Glutamatergic neuron (in vitro differentiated cells): ENCODE measurements around the gene KRAS. TPM values are rescaled to one million over a fixed set of nuclear protein-coding genes. Genes with fewer than 3 reads are reported as not detected.

Source experiments
- DNase-seq: peaks from one replicate; pipeline ENCODE4 v3.0.0; 2022
- H3K27ac Mint-ChIP-seq: one replicate; pipeline ENCODE4 v1.8.0; 2020; ENCODE audit warnings: mild to moderate bottlenecking, mixed read lengths, inconsistent platforms; ENCODE audit not compliant: unreplicated experiment
- H3K27me3 Mint-ChIP-seq: one replicate; pipeline ENCODE4 v1.8.0; 2020; ENCODE audit warnings: mild to moderate bottlenecking, moderate library complexity, mixed read lengths, inconsistent platforms; ENCODE audit not compliant: unreplicated experiment
- H3K36me3 Mint-ChIP-seq: one replicate; pipeline ENCODE4 v1.8.0; 2020; ENCODE audit warnings: mild to moderate bottlenecking, mixed read lengths, inconsistent platforms; ENCODE audit not compliant: unreplicated experiment
- H3K4me1 Mint-ChIP-seq: one replicate; pipeline ENCODE4 v1.8.0; 2020; ENCODE audit warnings: mild to moderate bottlenecking, low read depth, mixed read lengths, inconsistent platforms; ENCODE audit not compliant: unreplicated experiment
- H3K4me3 Mint-ChIP-seq: one replicate; pipeline ENCODE4 v1.8.0; 2020; ENCODE audit warnings: mild to moderate bottlenecking, mixed read lengths, inconsistent platforms; ENCODE audit not compliant: unreplicated experiment
- H3K9me3 Mint-ChIP-seq: one replicate; pipeline ENCODE4 v1.8.0; 2020; ENCODE audit warnings: mild to moderate bottlenecking, moderate library complexity, mixed read lengths, inconsistent platforms; ENCODE audit not compliant: unreplicated experiment
- total RNA-seq: library from RNA; stranded (reverse); fragmentation: NEBNext Ultra II Directional; extraction: Animal tissue kit (Norgen Biotek cat#: 25700); gene quantifications from one replicate; pipeline ENCODE4 v1.2.1, GENCODE V29; 2021; ENCODE audit not compliant: unreplicated experiment
- TF ChIP-seq, protein P1 (sequence below): fragments of 200-600 bp; sonication (generic); IDR thresholded peaks from one replicate; pipeline ENCODE4 v1.5.0; 2021; ENCODE audit not compliant: partially characterized antibody, unreplicated experiment

Gene KRAS
- total RNA-seq, 1 donor from 2014 or later, result 42.6 TPM

DNA sequence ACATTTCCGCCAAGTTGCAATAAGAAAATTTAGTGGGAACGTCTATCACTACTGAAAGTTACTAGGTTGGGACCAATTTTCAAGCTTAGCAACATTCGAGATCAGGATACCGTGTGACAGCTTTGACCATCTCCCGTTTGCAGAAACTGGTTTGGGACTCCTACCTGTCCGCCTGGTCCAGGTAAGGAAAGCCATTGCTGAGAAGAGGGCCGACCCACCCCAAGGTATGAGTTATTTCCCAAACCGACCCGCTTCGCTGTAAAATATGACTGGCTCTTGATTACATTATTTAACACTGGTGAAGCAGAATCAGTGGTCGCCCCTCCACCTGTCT, 56.0 kb downstream of the KRAS start:
- DNase-seq, result no peak
- peak overlapping the region; percentile 96 for H3K4me3 Mint-ChIP-seq

DNA sequence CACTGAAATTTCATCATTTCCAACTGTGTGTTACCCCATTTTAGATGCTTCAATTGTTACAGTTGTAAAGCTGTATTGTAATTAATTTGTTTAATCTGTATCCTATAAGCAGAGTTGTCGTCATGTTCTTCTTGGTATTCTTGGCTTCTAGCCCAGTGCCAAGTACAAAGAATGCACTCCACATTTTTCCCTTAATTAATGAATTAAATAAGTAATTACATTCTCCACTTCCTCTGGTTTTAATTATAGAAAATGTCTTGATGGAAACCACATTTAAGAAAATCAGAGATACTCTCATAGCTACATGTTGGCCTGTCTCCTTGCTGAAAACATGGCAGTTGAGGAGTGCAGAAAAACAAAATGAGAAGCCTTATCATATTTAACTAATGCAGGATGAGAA, 56.5 kb downstream of the KRAS start:
- H3K9me3 Mint-ChIP-seq, result peaks cover 1% of the 10 kb centered on the region
- no peak for DNase-seq
- peak overlapping the region; percentile 96 for H3K4me3 Mint-ChIP-seq
- TF ChIP-seq, protein P1, sequence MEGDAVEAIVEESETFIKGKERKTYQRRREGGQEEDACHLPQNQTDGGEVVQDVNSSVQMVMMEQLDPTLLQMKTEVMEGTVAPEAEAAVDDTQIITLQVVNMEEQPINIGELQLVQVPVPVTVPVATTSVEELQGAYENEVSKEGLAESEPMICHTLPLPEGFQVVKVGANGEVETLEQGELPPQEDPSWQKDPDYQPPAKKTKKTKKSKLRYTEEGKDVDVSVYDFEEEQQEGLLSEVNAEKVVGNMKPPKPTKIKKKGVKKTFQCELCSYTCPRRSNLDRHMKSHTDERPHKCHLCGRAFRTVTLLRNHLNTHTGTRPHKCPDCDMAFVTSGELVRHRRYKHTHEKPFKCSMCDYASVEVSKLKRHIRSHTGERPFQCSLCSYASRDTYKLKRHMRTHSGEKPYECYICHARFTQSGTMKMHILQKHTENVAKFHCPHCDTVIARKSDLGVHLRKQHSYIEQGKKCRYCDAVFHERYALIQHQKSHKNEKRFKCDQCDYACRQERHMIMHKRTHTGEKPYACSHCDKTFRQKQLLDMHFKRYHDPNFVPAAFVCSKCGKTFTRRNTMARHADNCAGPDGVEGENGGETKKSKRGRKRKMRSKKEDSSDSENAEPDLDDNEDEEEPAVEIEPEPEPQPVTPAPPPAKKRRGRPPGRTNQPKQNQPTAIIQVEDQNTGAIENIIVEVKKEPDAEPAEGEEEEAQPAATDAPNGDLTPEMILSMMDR, result no peak
- H3K27ac Mint-ChIP-seq, result no peak overlapping the region
- H3K36me3 Mint-ChIP-seq, result no peaks in the 10 kb centered on the region
- H3K27me3 Mint-ChIP-seq, result peaks cover 6% of the 10 kb centered on the region
- H3K4me1 Mint-ChIP-seq, result peaks cover 3% of the 10 kb centered on the region

More for the DNA sequence above, 56.0 kb downstream of the KRAS start:
- no peaks in the 10 kb centered on the region for H3K36me3 Mint-ChIP-seq
- peaks cover 3% of the 10 kb centered on the region for H3K4me1 Mint-ChIP-seq
- TF ChIP-seq, protein P1, result no peak
- H3K27ac Mint-ChIP-seq, result peak overlapping the region; percentile 97
- H3K9me3 Mint-ChIP-seq, result peaks cover 1% of the 10 kb centered on the region
- peaks cover 6% of the 10 kb centered on the region for H3K27me3 Mint-ChIP-seq

DNA sequence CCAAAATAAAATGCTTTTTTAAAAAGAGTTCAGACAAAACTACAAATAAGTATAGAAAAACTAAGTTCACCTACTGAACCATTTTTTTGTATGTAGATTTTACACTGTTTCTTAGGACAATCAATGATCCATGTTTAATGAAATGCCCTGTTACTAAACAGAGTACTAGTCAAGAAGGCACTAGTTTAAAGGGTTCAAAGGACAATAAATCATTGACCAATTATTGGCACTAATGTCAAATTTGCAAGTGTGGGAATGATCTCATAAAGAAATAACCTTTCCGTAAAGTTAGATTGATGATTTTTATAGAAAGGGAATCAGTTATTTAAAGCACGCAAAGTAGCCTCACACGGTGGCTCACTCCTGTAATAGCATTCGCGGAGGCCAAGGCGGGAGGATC, 59.9 kb downstream of the KRAS start:
- DNase-seq, result no peak

DNA sequence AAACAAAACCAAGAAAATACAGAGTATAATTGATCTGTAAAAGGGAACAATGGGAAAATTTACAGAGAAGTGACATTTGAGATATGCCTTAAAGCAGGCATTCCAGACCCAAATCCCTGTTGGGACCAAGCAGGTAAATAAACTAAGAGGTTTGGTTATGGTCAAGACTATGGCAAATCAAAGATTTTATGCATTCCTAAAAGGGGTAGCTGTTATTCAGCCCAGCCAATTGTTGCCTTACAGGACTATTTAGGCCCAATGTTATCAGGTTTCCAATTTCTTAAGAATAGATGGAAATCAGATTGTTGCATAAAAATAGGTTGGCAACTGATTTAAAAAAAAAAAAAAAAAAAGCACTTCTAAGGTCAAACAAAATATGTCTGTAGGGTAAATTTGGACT, 61.1 kb downstream of the KRAS start:
- Mint-ChIP-seq H3K4me1 (no peaks in the 10 kb centered on the region), H3K27ac (no peak overlapping the region), H3K4me3 (no peak overlapping the region), H3K9me3 (no peaks in the 10 kb centered on the region), H3K27me3 (peaks cover 2% of the 10 kb centered on the region), H3K36me3 (no peaks in the 10 kb centered on the region)
- no peak for DNase-seq
- TF ChIP-seq, protein P1, result no peak

More for the DNA sequence above, 59.9 kb downstream of the KRAS start:
- Mint-ChIP-seq H3K9me3 (peaks cover 1% of the 10 kb centered on the region), H3K4me1 (no peaks in the 10 kb centered on the region), H3K27me3 (peaks cover 6% of the 10 kb centered on the region), H3K4me3 (no peak overlapping the region), H3K36me3 (no peaks in the 10 kb centered on the region), H3K27ac (no peak overlapping the region)
- TF ChIP-seq, protein P1, result no peak

DNA sequence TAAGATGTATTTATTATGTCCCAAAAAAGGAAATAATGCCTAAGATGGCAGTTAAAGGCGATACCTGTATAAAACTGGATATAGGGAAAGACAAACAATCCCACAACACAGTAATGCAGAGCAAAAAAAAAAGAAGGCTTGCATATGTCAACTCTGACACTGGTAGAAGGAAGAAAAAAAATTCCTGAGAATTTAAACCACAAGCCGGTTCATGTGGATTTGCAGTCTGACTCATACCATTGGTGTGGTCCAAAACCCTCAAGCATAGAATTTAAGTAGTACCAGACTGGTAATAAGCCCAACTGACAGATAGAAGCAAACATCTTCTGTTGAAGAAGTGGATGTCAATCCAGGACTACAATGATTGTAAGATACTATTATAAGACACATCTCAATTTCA, 62.9 kb downstream of the KRAS start:
- Mint-ChIP-seq H3K36me3 (no peaks in the 10 kb centered on the region), H3K4me1 (no peaks in the 10 kb centered on the region), H3K4me3 (no peak overlapping the region), H3K27me3 (no peaks in the 10 kb centered on the region), H3K27ac (no peak overlapping the region), H3K9me3 (no peaks in the 10 kb centered on the region)
- TF ChIP-seq, protein P1, result no peak
- no peak for DNase-seq
